Stimulated activated CD4-positive, alpha-beta T cell treated with anti-CD3 and anti-CD28 coated beads, Interleukin-1b, Interleukin-23, amount 100 ng/mL, for 4 hours (primary cell): ENCODE data around the gene LAG3.

Source experiments
- DNase-seq, 2 donors: peaks; one replicate each; pipeline ENCODE4 v3.0.0-alpha.2; 2020; ENCODE audit warnings: low read depth in 2 of 2

LAG3 gene

DNA sequence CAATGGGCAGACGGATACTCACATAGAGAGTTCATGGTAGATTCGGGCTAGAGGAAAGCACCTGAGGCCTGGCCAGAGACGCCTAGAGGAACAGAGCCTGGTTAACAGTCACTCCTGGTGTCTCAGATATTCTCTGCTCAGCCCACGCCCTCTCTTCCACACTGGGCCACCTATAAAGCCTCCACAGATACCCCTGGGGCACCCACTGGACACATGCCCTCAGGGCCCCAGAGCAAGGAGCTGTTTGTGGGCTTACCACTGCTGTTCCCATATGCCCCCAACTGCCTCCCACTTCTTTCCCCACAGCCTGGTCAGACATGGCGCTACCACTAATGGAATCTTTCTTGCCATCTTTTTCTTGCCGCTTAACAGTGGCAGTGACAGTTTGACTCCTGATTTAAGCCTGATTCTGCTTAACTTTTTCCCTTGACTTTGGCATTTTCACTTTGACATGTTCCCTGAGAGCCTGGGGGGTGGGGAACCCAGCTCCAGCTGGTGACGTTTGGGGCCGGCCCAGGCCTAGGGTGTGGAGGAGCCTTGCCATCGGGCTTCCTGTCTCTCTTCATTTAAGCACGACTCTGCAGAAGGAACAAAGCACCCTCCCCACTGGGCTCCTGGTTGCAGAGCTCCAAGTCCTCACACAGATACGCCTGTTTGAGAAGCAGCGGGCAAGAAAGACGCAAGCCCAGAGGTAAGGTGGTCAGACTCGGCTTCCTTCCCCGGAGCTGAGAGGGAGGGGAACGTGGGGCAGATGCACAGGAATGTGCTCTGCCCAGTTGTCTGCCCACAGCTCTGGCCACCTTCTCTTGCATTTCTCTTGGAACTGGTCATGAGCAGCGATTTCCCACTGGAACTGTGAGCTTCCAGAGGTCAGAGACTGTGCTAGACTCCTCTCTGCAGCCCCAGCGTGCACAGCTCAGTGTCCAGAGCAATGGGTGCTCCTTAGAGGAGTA lies 16.9 kb downstream of the LAG3 start, which contains the start of gene CD4:
Gene CD4 (plus strand): TSS at position 557 of the 953 bp plus-strand sequence. CDS start 10,611 bp downstream, outside the sequence.
- peak; percentile 41 to 64 for DNase-seq

- no peak for DNase-seq
Observed at GRCh38 chr12:6790496-6791150, 18.3 kb downstream of the LAG3 start.

GRCh38 chr12:6791931-6792520 lies 19.7 kb downstream of the LAG3 start:
- DNase-seq = no peak

DNA sequence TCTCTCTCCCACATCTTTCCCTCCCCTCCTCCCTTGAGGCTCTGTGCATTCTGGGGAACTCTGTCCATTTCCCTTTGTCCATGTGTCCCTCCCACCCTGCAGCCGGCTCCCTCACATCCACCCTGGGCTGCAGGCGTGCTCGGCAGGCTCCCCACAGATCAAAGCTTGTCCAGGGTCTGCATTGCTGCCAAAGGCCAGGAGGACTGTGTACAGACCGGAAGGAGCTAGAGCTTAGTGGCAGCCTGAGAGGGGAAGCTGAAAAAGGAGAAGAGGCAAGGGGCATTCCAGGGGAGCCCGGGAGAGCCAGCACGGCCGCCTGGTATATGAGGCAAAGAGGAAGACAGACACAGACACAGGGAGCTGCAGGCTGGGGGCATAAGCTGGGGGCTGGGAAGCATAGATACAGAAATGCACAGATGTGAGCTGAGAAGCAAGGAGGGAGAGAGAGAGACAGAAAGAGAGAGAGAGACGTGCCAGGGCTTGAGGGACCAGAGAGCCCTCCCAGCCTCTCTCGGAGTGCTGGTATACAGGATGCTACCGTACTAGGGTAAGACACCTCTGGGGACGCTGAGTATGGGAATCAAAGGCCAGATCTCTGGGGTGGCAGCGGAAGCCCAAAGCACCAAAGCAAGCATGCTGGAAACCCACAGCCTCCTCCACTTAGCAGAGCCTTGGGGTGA lies 20.3 kb downstream of the LAG3 start:
- no peak for DNase-seq

DNA sequence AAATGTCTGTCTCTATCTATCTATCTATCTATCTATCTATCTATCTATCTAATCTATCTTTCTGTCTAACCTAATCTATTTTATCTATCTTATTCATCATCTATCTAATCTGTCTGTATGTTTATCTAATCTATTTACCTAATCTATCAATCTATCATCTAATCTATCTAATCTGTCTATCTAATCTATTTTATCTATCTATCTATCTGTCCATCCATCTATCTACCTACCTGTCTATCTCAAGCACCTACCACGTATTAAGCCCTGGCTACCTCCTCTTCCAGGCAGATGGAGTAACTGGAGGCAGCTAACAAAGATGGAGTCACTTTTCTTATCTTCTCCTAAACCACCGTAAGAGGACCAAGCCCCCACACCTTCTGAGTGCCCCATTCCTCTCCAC lies 22.8 kb downstream of the LAG3 start:
- DNase-seq = no peak

GRCh38 chr12:6796576-6796975 lies 24.3 kb downstream of the LAG3 start:
- DNase-seq = no peak

DNA sequence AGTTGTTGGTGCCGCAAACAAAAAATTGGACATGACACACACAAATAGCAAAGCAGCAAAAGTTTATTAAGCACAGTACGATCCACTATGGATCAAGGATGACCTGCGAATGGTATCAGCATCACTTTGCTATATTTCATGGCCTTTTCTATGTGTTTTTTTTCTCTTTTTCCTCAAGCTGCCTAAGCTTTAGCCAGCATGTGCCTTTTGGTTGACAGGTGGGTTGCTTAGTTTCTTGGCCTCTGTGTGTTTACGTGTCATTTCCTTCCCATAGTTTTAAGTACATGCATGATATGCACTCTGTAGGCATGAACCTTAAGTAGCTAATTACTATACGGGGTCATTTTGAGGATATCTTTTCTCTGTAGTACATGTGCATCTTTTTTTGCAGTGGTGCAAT lies 26.8 kb downstream of the LAG3 start:
- no peak for DNase-seq

- DNase-seq = no peak
Observed at GRCh38 chr12:6807170-6807569, 34.9 kb downstream of the LAG3 start.

DNA sequence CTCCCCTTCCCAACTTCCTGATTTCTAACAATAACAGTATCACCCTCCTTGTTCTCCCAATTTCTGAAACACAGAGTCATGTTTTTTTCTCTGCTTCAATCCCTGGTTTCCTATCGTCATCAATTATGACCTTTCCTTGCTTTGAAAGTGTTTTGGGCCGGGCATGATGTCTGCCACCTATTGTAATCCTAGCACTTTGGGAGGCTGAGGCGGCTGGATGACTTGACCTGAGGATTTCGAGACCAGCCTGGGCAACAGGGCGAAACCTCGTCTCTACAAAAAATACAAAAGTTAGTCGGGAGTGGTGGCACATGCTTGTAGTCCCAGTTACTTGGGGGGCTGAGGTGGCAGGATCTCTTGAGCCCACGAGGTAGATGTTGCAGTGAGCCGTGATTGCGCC lies 36.7 kb downstream of the LAG3 start:
- DNase-seq = no peak

DNA sequence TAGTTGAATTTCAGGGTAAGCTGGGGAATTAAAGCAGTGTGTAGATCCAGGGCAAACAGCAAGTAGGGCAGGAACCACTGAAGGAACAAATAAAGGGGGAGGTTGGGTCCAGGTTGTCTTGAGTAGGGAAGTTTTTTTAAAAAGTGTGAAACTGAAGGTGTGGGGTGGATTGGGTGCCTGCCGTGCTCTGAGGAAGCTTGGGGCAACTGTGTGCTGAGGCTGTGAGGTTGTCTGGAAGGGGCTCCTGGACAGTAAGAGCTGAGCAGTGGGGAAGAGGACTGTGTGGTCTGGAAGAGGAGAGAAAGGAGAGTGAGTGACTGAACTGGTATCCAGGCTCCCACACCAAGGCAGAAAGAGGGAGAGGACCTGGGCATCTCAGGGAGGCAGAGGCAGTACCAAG lies 38.4 kb downstream of the LAG3 start:
- no peak for DNase-seq

DNA sequence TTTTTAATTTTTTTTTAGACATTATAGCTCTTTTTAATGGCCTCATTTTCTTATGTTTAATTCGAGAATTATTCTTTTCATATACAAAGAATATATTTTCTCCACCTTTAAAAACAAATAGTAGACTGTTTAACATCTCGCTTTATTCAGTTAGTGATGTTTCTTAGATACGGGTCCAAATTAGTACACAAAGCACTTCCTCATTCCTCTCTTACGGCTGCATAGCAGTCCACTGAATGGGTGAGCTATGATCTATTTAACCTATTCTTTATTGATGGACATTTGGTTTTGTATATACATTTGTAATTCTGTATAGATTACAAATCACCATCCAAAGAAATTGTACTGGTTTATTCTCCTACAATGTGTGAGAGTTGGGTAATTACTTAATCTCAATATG lies 41.0 kb downstream of the LAG3 start:
- no peak for DNase-seq

- no peak for DNase-seq
Observed at GRCh38 chr12:6816598-6816997, 44.3 kb downstream of the LAG3 start.

DNA sequence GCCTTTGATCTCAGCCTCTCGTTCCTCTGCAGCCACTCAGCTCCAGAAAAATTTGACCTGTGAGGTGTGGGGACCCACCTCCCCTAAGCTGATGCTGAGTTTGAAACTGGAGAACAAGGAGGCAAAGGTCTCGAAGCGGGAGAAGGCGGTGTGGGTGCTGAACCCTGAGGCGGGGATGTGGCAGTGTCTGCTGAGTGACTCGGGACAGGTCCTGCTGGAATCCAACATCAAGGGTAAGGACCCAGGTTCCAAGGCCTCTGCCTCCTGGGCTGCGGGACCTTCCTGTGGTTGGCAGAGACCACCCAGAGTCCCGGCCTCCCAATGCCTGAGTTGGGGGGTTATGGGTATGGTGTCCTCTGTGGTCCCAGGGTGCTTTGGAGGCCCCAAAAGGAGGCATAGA lies 44.8 kb downstream of the LAG3 start:
- DNase-seq = no peak

DNA sequence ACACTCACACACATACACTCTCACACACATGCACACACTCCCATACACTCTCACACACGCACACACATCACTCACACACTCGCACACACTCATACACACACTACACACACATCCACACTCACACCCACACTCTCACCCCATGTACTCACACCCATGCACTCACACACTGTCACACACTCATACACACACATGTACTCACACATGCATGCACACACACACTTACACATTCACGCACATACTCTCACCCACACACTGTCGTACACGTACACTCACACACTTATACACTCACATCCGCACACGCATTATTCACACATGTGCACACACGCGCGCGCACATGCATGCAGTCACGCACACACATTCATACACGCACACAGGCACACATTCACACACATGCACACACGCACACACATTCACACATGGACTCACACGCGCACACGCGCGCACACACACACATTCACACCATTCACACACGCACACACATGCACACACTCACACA lies 45.4 kb downstream of the LAG3 start:
- DNase-seq = no peak

GRCh38 chr12:6818222-6818621 lies 45.9 kb downstream of the LAG3 start:
- no peak for DNase-seq

DNA sequence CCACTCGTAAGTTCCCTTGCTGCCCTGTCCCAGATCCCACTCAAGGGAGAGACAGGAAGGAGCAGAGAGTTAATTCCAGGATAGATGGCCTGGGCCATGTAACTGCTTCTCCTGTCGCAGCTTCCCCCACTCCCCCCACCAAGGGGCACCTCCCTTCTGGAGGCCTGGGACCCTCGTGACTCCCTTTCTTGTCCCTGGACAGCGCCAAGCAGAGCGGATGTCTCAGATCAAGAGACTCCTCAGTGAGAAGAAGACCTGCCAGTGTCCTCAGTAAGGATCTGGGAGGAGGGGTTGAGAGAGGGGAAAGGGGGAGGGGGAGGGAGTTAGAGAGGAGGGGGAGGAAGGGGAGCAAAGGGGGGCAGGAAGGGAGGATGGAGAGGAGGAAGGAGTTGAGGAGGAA lies 46.3 kb downstream of the LAG3 start:
- DNase-seq = no peak

- no peak for DNase-seq
Observed at GRCh38 chr12:6819106-6820030, 47.0 kb downstream of the LAG3 start.

DNA sequence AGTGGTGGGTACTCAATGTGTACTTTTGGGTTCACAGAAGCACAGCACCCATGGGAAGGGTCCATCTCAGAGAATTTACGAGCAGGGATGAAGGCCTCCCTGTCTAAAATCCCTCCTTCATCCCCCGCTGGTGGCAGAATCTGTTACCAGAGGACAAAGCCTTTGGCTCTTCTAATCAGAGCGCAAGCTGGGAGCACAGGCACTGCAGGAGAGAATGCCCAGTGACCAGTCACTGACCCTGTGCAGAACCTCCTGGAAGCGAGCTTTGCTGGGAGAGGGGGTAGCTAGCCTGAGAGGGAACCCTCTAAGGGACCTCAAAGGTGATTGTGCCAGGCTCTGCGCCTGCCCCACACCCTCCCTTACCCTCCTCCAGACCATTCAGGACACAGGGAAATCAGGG lies 47.8 kb downstream of the LAG3 start:
- no peak for DNase-seq

DNA sequence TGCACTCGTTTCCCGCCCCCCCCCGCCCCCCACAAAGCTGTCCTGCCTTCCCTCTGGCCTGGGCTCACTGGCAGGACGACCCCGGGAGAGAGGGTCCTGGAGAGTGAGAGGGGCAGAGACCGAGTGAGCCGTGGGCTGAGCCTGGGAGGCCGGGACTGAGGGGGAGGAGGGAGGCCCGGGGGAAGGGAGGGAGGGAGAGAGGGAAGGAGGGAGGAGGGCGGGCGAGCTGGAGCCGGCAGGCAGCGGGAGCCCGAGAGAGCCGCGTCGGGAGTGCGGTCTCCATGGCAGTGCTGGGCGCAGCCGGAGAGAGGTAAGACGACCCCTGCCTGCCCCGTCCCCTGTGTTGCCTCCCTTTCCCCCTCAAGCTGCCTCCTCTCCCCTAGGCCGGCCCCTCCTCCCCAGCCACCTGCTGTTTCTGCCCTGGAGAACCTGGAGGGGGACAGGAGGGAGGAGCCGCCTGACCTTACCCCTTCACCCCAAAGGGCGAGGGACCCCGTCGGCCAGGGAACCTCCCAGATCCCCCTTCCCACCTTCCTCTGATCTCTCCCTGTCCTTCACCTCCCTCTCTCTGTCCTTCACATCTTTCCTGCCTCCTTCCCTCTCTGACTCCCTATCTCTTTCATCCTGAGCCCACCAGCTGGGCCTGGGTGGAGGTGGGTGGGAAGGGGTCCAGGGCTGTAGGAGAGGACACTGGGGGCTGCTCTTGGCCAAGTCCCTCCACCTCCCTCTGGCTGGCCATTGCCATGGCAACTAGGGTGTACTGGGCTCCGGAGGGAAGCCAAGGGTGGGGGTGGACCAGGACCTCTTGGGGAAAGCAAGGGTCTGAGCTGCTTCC lies 49.5 kb downstream of the LAG3 start, which contains the start of gene GPR162:
Gene GPR162 (plus strand): TSS at position 231 of the 835 bp plus-strand sequence. CDS start 2,078 bp downstream, outside the sequence.
- DNase-seq = no peak
